Measurements from ENCODE around the gene FSTL5.

DNA sequence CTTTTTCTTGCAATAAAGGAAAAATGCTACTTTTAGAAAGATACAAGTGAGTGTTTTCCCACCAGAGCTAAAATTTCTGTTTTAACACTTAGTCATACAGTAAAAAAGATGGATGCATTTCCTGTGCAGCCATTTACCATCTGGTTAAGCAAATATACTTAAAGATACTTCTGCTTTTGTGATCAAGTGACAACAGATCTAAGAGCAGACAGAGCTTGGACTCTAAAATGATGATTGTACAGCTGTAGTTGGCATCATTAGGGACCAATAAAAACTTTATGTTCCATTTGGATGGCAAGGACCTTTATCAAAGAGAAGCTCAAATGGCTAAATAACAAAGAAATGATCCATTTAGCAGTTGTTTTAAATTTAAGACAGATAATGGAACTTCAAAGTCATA, 270.8 kb downstream of the FSTL5 start:
- TF ChIP-seq, protein P1, sequence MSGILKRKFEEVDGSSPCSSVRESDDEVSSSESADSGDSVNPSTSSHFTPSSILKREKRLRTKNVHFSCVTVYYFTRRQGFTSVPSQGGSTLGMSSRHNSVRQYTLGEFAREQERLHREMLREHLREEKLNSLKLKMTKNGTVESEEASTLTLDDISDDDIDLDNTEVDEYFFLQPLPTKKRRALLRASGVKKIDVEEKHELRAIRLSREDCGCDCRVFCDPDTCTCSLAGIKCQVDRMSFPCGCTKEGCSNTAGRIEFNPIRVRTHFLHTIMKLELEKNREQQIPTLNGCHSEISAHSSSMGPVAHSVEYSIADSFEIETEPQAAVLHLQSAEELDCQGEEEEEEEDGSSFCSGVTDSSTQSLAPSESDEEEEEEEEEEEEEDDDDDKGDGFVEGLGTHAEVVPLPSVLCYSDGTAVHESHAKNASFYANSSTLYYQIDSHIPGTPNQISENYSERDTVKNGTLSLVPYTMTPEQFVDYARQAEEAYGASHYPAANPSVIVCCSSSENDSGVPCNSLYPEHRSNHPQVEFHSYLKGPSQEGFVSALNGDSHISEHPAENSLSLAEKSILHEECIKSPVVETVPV (CRISPR knock-in tag; IDR thresholded peaks at IDR 0.05) = no peak
- TF ChIP-seq, protein P2, sequence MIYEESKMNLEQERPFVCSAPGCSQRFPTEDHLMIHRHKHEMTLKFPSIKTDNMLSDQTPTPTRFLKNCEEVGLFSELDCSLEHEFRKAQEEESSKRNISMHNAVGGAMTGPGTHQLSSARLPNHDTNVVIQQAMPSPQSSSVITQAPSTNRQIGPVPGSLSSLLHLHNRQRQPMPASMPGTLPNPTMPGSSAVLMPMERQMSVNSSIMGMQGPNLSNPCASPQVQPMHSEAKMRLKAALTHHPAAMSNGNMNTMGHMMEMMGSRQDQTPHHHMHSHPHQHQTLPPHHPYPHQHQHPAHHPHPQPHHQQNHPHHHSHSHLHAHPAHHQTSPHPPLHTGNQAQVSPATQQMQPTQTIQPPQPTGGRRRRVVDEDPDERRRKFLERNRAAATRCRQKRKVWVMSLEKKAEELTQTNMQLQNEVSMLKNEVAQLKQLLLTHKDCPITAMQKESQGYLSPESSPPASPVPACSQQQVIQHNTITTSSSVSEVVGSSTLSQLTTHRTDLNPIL (CRISPR knock-in tag; IDR thresholded peaks at IDR 0.05; ENCODE audit: low read depth) = no peak

Data from SK-N-SH treated with all-trans-retinoic acid at 6 μM for 48 hours (cell line).